GM11168 (cell line): ENCODE data around the gene PASK.

ENCODE experiments used
- in situ Hi-C: fragments of 300-500 bp; cut with MboI; formaldehyde crosslinking; loops from one replicate; pipeline ENCODE4 v1.12.0; 2022; ENCODE audit warnings: low sequenced_read_pairs; ENCODE audit not compliant: unreplicated experiment

PASK gene

GRCh38 chr2:241070811-241071676 lies 78.2 kb downstream of the PASK start:
- in situ Hi-C loops = no loop called here

- in situ Hi-C loops = no loop called here
Measured at GRCh38 chr2:241070361-241070760, 78.9 kb downstream of the PASK start.

- in situ Hi-C loops = no loop called here
Measured at GRCh38 chr2:241069821-241070281, 79.4 kb downstream of the PASK start.

GRCh38 chr2:241068942-241069810 lies 80.1 kb downstream of the PASK start:
- in situ Hi-C loops = no loop called here

GRCh38 chr2:241068136-241068941 lies 80.9 kb downstream of the PASK start:
- in situ Hi-C loops = no loop called here

- in situ Hi-C loops = no loop called here
Measured at GRCh38 chr2:241067501-241068135, 81.7 kb downstream of the PASK start.

- in situ Hi-C loops = no loop called here
Measured at GRCh38 chr2:241066893-241067341, 82.4 kb downstream of the PASK start.

- in situ Hi-C loops = no loop called here
Measured at GRCh38 chr2:241066171-241066892, 82.9 kb downstream of the PASK start.

GRCh38 chr2:241065355-241065803 lies 83.9 kb downstream of the PASK start:
- in situ Hi-C loops = no loop called here

GRCh38 chr2:241064802-241065354 lies 84.4 kb downstream of the PASK start:
- in situ Hi-C loops = no loop called here

GRCh38 chr2:241064008-241064801 lies 85.1 kb downstream of the PASK start:
- in situ Hi-C loops = no loop called here

- in situ Hi-C loops = no loop called here
Measured at GRCh38 chr2:241063587-241063986, 85.7 kb downstream of the PASK start.

GRCh38 chr2:241063093-241063551 lies 86.2 kb downstream of the PASK start:
- in situ Hi-C loops = no loop called here

GRCh38 chr2:241062389-241063092 lies 86.7 kb downstream of the PASK start:
- in situ Hi-C loops = no loop called here

- in situ Hi-C loops = no loop called here
Measured at GRCh38 chr2:241061275-241061674, 88.0 kb downstream of the PASK start.
